K562 (cell line): Measurements from ENCODE around the gene ZBTB39. TPM values are rescaled to one million over a fixed set of nuclear protein-coding genes. Genes with fewer than 3 reads are reported as not detected.
A peak's percentile ranks its signal among the peaks of the same experiment; 100 is the strongest.

Experiments used
- CEBPG ChIP-seq, 3 experiments: fragments of 200-800 bp in 1 of 3; sonication (Bioruptor generic) in 1 of 3; sonication (generic) in 1 of 3; formaldehyde crosslinking in 1 of 3; IDR thresholded peaks in 2 of 3; conservative IDR thresholded peaks in 1 of 3; 2 replicates each; pipeline versions ENCODE4 v1.6.1 to v1.8.0; 2016 to 2022; ENCODE audit warnings: missing compliant biosample characterization in 2 of 3, missing genetic modification characterization in 2 of 3, mild to moderate bottlenecking in 1 of 3, missing genetic modification reagents in 1 of 3
- EHMT2 ChIP-seq: fragments of 450-650 bp; IDR thresholded peaks from 2 replicates; pipeline ENCODE4 v1.6.1; 2018; ENCODE audit warnings: antibody characterized with exemption
- ERF ChIP-seq: fragments of 450-650 bp; formaldehyde crosslinking; IDR thresholded peaks from 2 replicates; pipeline ENCODE4 v1.4.0; 2020; ENCODE audit warnings: mild to moderate bottlenecking, mixed read lengths
- FOXJ2 ChIP-seq: fragments of 200-800 bp; sonication (Bioruptor generic); IDR thresholded peaks from 2 replicates; pipeline ENCODE4 v1.6.1; 2016; ENCODE audit warnings: missing genetic modification characterization, missing compliant biosample characterization
- GABPB1 ChIP-seq: sonication (generic); formaldehyde crosslinking; IDR thresholded peaks from 2 replicates; pipeline ENCODE4 v1.8.0; 2022; ENCODE audit warnings: mild to moderate bottlenecking, missing genetic modification reagents
- HCFC1 ChIP-seq: IDR thresholded peaks from 2 replicates; pipeline ENCODE4 v1.6.1; 2012; ENCODE audit warnings: low read depth, low read length, improper control_type of control experiment
- HNRNPK ChIP-seq: fragments of 200-400 bp; formaldehyde crosslinking; IDR thresholded peaks from one replicate; pipeline ENCODE4 v1.6.1; 2018; ENCODE audit warnings: mild to moderate bottlenecking, low read depth, low read length; ENCODE audit not compliant: poor library complexity, severe bottlenecking
- ILK ChIP-seq: fragments of 450-650 bp; IDR thresholded peaks from 2 replicates; pipeline ENCODE4 v1.6.1; 2016; ENCODE audit warnings: missing genetic modification characterization, low read depth, mild to moderate bottlenecking, missing compliant biosample characterization, moderate library complexity, borderline replicate concordance
- KLF13 ChIP-seq: fragments of 450-650 bp; IDR thresholded peaks from 2 replicates; pipeline ENCODE4 v1.6.1; 2016; ENCODE audit warnings: missing genetic modification characterization, low read depth, mild to moderate bottlenecking, missing compliant biosample characterization, moderate library complexity, borderline replicate concordance
- MYBL2 ChIP-seq, 2 experiments: fragments of 450-650 bp in 1 of 2; sonication (generic) in 1 of 2; formaldehyde crosslinking in 1 of 2; IDR thresholded peaks; 2 replicates each; pipeline versions ENCODE4 v1.6.1 to v1.8.1; 2017 to 2022; ENCODE audit warnings: borderline replicate concordance in 1 of 2, inconsistent platforms in 1 of 2, low read depth in 1 of 2, mild to moderate bottlenecking in 1 of 2, missing genetic modification reagents in 1 of 2, moderate library complexity in 1 of 2
- MYC ChIP-seq, 2 experiments: fragments of 250-450 bp in 1 of 2; sonication (Bioruptor Pico) in 1 of 2; IDR thresholded peaks; 2 replicates each; pipeline versions ENCODE4 v1.5.1 to v1.6.1; 2012 to 2021; ENCODE audit warnings: low read depth in 2 of 2, borderline replicate concordance in 1 of 2, improper control_type of control experiment in 1 of 2, low read length in 1 of 2, mild to moderate bottlenecking in 1 of 2, moderate library complexity in 1 of 2
- NRF1 ChIP-seq, 2 experiments: fragments of 450-650 bp; IDR thresholded peaks in 1 of 2; conservative IDR thresholded peaks in 1 of 2; 2 replicates each; pipeline ENCODE4 v1.6.1; 2014; ENCODE audit warnings: mild to moderate bottlenecking in 2 of 2
- PHF20 ChIP-seq: fragments of 450-650 bp; IDR thresholded peaks from 2 replicates; pipeline ENCODE4 v1.6.1; 2018; ENCODE audit not compliant: partially characterized antibody
- PREB ChIP-seq: sonication (generic); formaldehyde crosslinking; IDR thresholded peaks from 2 replicates; pipeline ENCODE4 v1.8.1; 2023; ENCODE audit warnings: mild to moderate bottlenecking, missing genetic modification reagents
- PTBP1 ChIP-seq: fragments of 200-400 bp; formaldehyde crosslinking; IDR thresholded peaks from 2 replicates; pipeline ENCODE4 v1.6.1; 2017; ENCODE audit warnings: low read depth, low read length
- PTTG1 ChIP-seq: fragments of 450-650 bp; IDR thresholded peaks from 2 replicates; pipeline ENCODE4 v1.6.1; 2016; ENCODE audit warnings: low read depth, mild to moderate bottlenecking, missing genetic modification characterization, missing compliant biosample characterization
- ZNF24 ChIP-seq: fragments of 450-650 bp; IDR thresholded peaks from 2 replicates; pipeline ENCODE4 v1.6.1; 2016
- ZNF609 ChIP-seq: sonication (generic); formaldehyde crosslinking; IDR thresholded peaks from 2 replicates; pipeline ENCODE4 v1.8.1; 2023; ENCODE audit warnings: missing genetic modification reagents, mild to moderate bottlenecking, borderline replicate concordance
- polyA plus RNA-seq, 8 experiments: library from polyadenylated mRNA; depleted of rRNA in 4 of 8; stranded (reverse) in 5 of 8; unstranded in 3 of 8; fragments of >200 nt; fragmentation: Nextera tagmentation in 2 of 8; fragmentation: Illumina TruSeq in 1 of 8; extraction: Ambion mirVana in 2 of 8; extraction: Trizol in 1 of 8; gene quantifications; 2 replicates each; pipeline versions ENCODE4 v1.2.1 to v1.2.3, GENCODE V29; 2011 to 2014; ENCODE audit warnings: inconsistent platforms in 1 of 8, missing spikeins in 1 of 8
- total RNA-seq, 7 experiments: library from RNA; depleted of rRNA in 6 of 7; stranded (reverse); fragments of >200 nt in 6 of 7; fragmentation: Illumina TruSeq in 2 of 7; extraction: Trizol in 2 of 7; gene quantifications; 2 replicates each; pipeline versions ENCODE4 v1.2.1 to v1.2.3, GENCODE V29; 2011 to 2021; ENCODE audit warnings: low replicate concordance in 1 of 7
- TF ChIP-seq, protein P1 (sequence below): fragments of 200-800 bp; sonication (Bioruptor generic); IDR thresholded peaks from 2 replicates; pipeline ENCODE4 v1.6.1; 2017; ENCODE audit warnings: missing genetic modification characterization, missing compliant biosample characterization

ZBTB39 gene
- total and polyA plus RNA-seq, 9 of the 15 experiments (the other 6 are each of a cell fraction or from before 2014, with no cell fraction given), result 3.3 to 13.3 (median 8.6) TPM

- TF ChIP-seq KLF13 (tag), result peak; percentile 27; the same call in 1 of the 2 replicates
- TF ChIP-seq NRF1 (conservative IDR thresholded peaks at IDR 0.05 in 1 of 2, IDR thresholded peaks at IDR 0.05 in 1 of 2), result no peak; a peak in 1 of 4 replicates
- 0 out of 2 replicates have a peak, but pooled peaks have one; percentile 38 for TF ChIP-seq GABPB1 (CRISPR knock-in tag)
- 0 out of 2 replicates have a peak, but pooled peaks have one; percentile 37 for TF ChIP-seq ERF (CRISPR knock-in tag)
- no peak for TF ChIP-seq HNRNPK
- TF ChIP-seq PTTG1 (tag), result no peak
- TF ChIP-seq, protein P1, sequence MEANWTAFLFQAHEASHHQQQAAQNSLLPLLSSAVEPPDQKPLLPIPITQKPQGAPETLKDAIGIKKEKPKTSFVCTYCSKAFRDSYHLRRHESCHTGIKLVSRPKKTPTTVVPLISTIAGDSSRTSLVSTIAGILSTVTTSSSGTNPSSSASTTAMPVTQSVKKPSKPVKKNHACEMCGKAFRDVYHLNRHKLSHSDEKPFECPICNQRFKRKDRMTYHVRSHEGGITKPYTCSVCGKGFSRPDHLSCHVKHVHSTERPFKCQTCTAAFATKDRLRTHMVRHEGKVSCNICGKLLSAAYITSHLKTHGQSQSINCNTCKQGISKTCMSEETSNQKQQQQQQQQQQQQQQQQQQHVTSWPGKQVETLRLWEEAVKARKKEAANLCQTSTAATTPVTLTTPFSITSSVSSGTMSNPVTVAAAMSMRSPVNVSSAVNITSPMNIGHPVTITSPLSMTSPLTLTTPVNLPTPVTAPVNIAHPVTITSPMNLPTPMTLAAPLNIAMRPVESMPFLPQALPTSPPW (CRISPR knock-in tag), result peak; percentile 89
- TF ChIP-seq MYC (IDR thresholded peaks at IDR 0.05; ENCODE audit: low read depth, low read length), result peak; percentile 84
- no peak for TF ChIP-seq MYC (CRISPR knock-in tag; IDR thresholded peaks at IDR 0.05; ENCODE audit: borderline replicate concordance, low read depth)
- TF ChIP-seq MYBL2 (IDR thresholded peaks at IDR 0.05; ENCODE audit: low read depth), result peak; percentile 72
- no peak for TF ChIP-seq MYBL2 (CRISPR knock-in tag; IDR thresholded peaks at IDR 0.05; ENCODE audit: borderline replicate concordance)
- TF ChIP-seq HCFC1, result no peak
- TF ChIP-seq CEBPG (CRISPR knock-in tag; IDR thresholded peaks at IDR 0.05), result no peak
- TF ChIP-seq CEBPG (tag; conservative IDR thresholded peaks at IDR 0.05 in 1 of 2, IDR thresholded peaks at IDR 0.05 in 1 of 2), result peak; percentile 6 to 52; a peak in 1 of 4 replicates
- peak; percentile 39; the same call in 1 of the 2 replicates for TF ChIP-seq ILK
- TF ChIP-seq EHMT2, result peak; percentile 80; the same call in 1 of the 2 replicates
- TF ChIP-seq ZNF24, result peak; percentile 42; the same call in 1 of the 2 replicates
- no peak for TF ChIP-seq PHF20
- TF ChIP-seq ZNF609 (CRISPR knock-in tag), result no peak
- TF ChIP-seq PREB, result no peak
- peak; percentile 83 for TF ChIP-seq FOXJ2 (tag)
- TF ChIP-seq PTBP1, result 0 out of 2 replicates have a peak, but pooled peaks have one; percentile 53
These were observed 18.1 kb downstream of the ZBTB39 start (continued) for GRCh38 chr12:56988207-56988739.
